Measurements from ENCODE around the gene DHTKD1. TPM values are rescaled to one million over a fixed set of nuclear protein-coding genes. Genes with fewer than 3 reads are reported as not detected.
"Not testable (repeated sequence)": the region's sequence is repeated elsewhere in the genome, so short reads cannot be mapped to it uniquely, and the experiment has no call there.

Gene DHTKD1
- total RNA-seq, 1 experiment from 2014 or later = 53.2 TPM

DNA sequence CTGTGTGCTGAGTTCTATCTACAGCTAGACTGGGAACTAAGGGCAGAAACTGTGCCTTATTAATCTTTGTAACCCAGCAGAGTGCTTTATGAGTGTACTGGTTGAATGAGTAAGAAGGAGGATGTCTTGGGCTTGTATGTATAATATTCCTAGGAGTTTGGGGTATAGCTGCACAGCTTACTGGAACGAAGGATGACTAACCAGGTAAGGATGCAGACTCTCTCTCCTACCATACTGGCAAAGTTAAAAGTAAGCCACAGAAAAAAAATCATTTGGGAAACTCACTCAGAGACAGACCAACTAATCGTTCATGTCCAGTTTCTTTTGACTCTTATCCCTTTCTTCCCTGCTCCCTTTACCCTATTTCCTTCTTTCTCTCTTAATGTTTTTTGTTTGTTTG lies 1.4 kb upstream of the DHTKD1 start:
- Mint-ChIP-seq H3K27me3 (ENCODE audit: low read depth) (no peaks in the 10 kb centered on the region), H3K27ac (peak overlapping the region; percentile 28 to 44 (median 40); a peak in 1 of 7 replicates), H3K4me3 (peak overlapping the region in 1 of 2 experiments; percentile 22; a peak in 2 of 5 replicates), H3K9me3 (no peaks in the 10 kb centered on the region), H3K4me1 (peaks cover 24 to 30% of the 10 kb centered on the region in 2 experiments), H3K36me3 (ENCODE audit: insufficient read depth in 1 of 3, low read depth in 3 of 3) (peaks cover 3 to 5% (median 3%) of the 10 kb centered on the region in 3 experiments; a peak in 3 of 7 replicates)
- no CpG with 5 or more reads among the region's 2 CpGs for WGBS (ENCODE audit: extremely low coverage, insufficient read length, low lambda C conversion rate)
- no peak overlapping the region for H2BK12ac ChIP-seq (ENCODE audit: insufficient read length, low read depth, low read length)
- H2AK5ac ChIP-seq (ENCODE audit: insufficient read length, low read length) = peak overlapping the region; percentile 83
- H3T11ph ChIP-seq (ENCODE audit: low read length) = no peak overlapping the region
- no peak overlapping the region for H2BK5ac ChIP-seq (ENCODE audit: insufficient read length, low read length)
- no peaks in the 10 kb centered on the region for H4K20me1 ChIP-seq (ENCODE audit: control insufficient read depth, insufficient read depth, insufficient read length)
- no peak overlapping the region for H3K23ac ChIP-seq (ENCODE audit: insufficient read length, low read depth, low read length)
- no peak overlapping the region for H3K56ac ChIP-seq (ENCODE audit: insufficient read length, low read depth, low read length)
- no peak overlapping the region for H2BK20ac ChIP-seq (ENCODE audit: low read depth, low read length, poor library complexity, severe bottlenecking)
- no peak overlapping the region for H4K91ac ChIP-seq (ENCODE audit: insufficient read length, low read depth, low read length)
- no peak overlapping the region for H3K27ac ChIP-seq (ENCODE audit: insufficient read length, low read depth, low read length)
- peaks cover 3% of the 10 kb centered on the region; the same call in 1 of the 2 replicates for H3K79me2 ChIP-seq (ENCODE audit: insufficient read depth, low read length)
- no peak overlapping the region for H4K5ac ChIP-seq (ENCODE audit: insufficient read length, low read depth, low read length)
- no peaks in the 10 kb centered on the region for H3K27me3 ChIP-seq (ENCODE audit: insufficient read depth, low read length)
- no peak for DNase-seq
- H3K9me3 ChIP-seq (ENCODE audit: control insufficient read depth, low read depth, low read length) = no peaks in the 10 kb centered on the region
- H2AFZ ChIP-seq (ENCODE audit: low read length) = no peak overlapping the region
- no peak overlapping the region for H3K4ac ChIP-seq (ENCODE audit: low read depth, low read length)
- no peak overlapping the region for H3K18ac ChIP-seq (ENCODE audit: insufficient read length, low read depth, low read length)
- no peak overlapping the region for H2BK15ac ChIP-seq (ENCODE audit: low read depth, low read length)
- TF ChIP-seq, protein P1, sequence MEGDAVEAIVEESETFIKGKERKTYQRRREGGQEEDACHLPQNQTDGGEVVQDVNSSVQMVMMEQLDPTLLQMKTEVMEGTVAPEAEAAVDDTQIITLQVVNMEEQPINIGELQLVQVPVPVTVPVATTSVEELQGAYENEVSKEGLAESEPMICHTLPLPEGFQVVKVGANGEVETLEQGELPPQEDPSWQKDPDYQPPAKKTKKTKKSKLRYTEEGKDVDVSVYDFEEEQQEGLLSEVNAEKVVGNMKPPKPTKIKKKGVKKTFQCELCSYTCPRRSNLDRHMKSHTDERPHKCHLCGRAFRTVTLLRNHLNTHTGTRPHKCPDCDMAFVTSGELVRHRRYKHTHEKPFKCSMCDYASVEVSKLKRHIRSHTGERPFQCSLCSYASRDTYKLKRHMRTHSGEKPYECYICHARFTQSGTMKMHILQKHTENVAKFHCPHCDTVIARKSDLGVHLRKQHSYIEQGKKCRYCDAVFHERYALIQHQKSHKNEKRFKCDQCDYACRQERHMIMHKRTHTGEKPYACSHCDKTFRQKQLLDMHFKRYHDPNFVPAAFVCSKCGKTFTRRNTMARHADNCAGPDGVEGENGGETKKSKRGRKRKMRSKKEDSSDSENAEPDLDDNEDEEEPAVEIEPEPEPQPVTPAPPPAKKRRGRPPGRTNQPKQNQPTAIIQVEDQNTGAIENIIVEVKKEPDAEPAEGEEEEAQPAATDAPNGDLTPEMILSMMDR (conservative IDR thresholded peaks at IDR 0.05) = no peak
- H3K4me2 ChIP-seq (ENCODE audit: insufficient read depth, insufficient read length, low read length) = no peak overlapping the region
- no peaks in the 10 kb centered on the region for H3K23me2 ChIP-seq (ENCODE audit: insufficient read length, low read depth, low read length, poor library complexity, severe bottlenecking)
- H3K9ac ChIP-seq (ENCODE audit: extremely low read depth, insufficient read length, low read length) = no peak overlapping the region
- H3K14ac ChIP-seq (ENCODE audit: insufficient read depth, low read length) = no peak overlapping the region
- no peaks in the 10 kb centered on the region for H3K4me1 ChIP-seq (ENCODE audit: insufficient read depth, low read length)
- H4K8ac ChIP-seq (replicated peaks; ENCODE audit: insufficient read length, low read depth, low read length) = peak overlapping the region; percentile 84
- peaks cover 6% of the 10 kb centered on the region for H3K79me1 ChIP-seq (ENCODE audit: insufficient read depth, low read depth, low read length, poor library complexity, severe bottlenecking)
- no peak overlapping the region for H2BK120ac ChIP-seq (ENCODE audit: low read depth, low read length, poor library complexity, severe bottlenecking)

DNA sequence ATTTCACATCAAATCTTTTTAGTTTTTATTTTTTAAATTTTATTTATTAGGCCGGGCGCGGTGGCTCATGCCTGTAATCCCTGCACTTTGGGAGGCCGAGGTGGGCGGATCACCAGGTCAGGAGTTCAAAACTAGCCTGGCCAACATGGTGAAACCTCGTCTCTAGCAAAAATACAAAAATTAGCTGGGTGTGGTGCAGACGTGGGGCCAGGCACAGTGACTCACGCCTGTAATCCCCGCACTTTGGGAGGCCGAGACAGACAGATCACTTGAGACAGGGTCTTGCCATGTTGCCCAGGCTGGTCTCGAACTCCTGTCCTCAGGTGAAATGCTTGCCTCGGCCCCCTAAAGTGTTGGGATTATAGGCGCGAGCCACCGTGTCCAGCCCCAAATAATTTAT lies 2.7 kb downstream of the DHTKD1 start:
- not testable (repeated sequence) for H4K20me1 ChIP-seq (ENCODE audit: control insufficient read depth, insufficient read depth, insufficient read length); H3K9me3 ChIP-seq (ENCODE audit: control insufficient read depth, low read depth, low read length); H3K56ac ChIP-seq (ENCODE audit: insufficient read length, low read depth, low read length); H3K9me3 Mint-ChIP-seq; H2BK120ac ChIP-seq (ENCODE audit: low read depth, low read length, poor library complexity, severe bottlenecking); H2BK15ac ChIP-seq (ENCODE audit: low read depth, low read length); H3K14ac ChIP-seq (ENCODE audit: insufficient read depth, low read length); H3K4ac ChIP-seq (ENCODE audit: low read depth, low read length); H4K91ac ChIP-seq (ENCODE audit: insufficient read length, low read depth, low read length); DNase-seq; H3K18ac ChIP-seq (ENCODE audit: insufficient read length, low read depth, low read length); H3K4me1 ChIP-seq (ENCODE audit: insufficient read depth, low read length); H3K23ac ChIP-seq (ENCODE audit: insufficient read length, low read depth, low read length); H3K9ac ChIP-seq (ENCODE audit: extremely low read depth, insufficient read length, low read length); H3K4me2 ChIP-seq (ENCODE audit: insufficient read depth, insufficient read length, low read length); H3K27ac Mint-ChIP-seq; H3K23me2 ChIP-seq (ENCODE audit: insufficient read length, low read depth, low read length, poor library complexity, severe bottlenecking); H4K8ac ChIP-seq (replicated peaks; ENCODE audit: insufficient read length, low read depth, low read length); H2BK20ac ChIP-seq (ENCODE audit: low read depth, low read length, poor library complexity, severe bottlenecking); H3K27me3 Mint-ChIP-seq (ENCODE audit: low read depth); H2BK5ac ChIP-seq (ENCODE audit: insufficient read length, low read length); H2AFZ ChIP-seq (ENCODE audit: low read length); H3K27me3 ChIP-seq (ENCODE audit: insufficient read depth, low read length); H3K79me2 ChIP-seq (ENCODE audit: insufficient read depth, low read length); H3K79me1 ChIP-seq (ENCODE audit: insufficient read depth, low read depth, low read length, poor library complexity, severe bottlenecking); H2BK12ac ChIP-seq (ENCODE audit: insufficient read length, low read depth, low read length); H2AK5ac ChIP-seq (ENCODE audit: insufficient read length, low read length); H3K27ac ChIP-seq (ENCODE audit: insufficient read length, low read depth, low read length); H4K5ac ChIP-seq (ENCODE audit: insufficient read length, low read depth, low read length); H3T11ph ChIP-seq (ENCODE audit: low read length)
- Mint-ChIP-seq H3K4me1 (peaks cover 14 to 19% of the 10 kb centered on the region in 2 experiments), H3K36me3 (ENCODE audit: insufficient read depth in 1 of 3, low read depth in 3 of 3) (peaks cover 5 to 18% (median 8%) of the 10 kb centered on the region in 3 experiments; a peak in 6 of 7 replicates), H3K4me3 (0 out of 5 replicates have a peak overlapping the region, but pooled peaks of 1 of the 2 experiments have one; percentile 14)
- no CpG with 5 or more reads among the region's 15 CpGs for WGBS (ENCODE audit: extremely low coverage, insufficient read length, low lambda C conversion rate)
